ENCODE measurements around the gene FRMD5. TPM values are rescaled to one million over a fixed set of nuclear protein-coding genes. Genes with fewer than 3 reads are reported as not detected.
A peak's percentile ranks its signal among the peaks of the same experiment; 100 is the strongest.
"Not testable (repeated sequence)": the region's sequence is repeated elsewhere in the genome, so short reads cannot be mapped to it uniquely, and the experiment has no call there.

The FRMD5 gene
- total and polyA plus RNA-seq, 7 donors, result under 0.01 to 0.01 TPM; not detected in 5

- H3K4me3 ChIP-seq, result no peak overlapping the region
- 42 to 51% (median 43%) methylated on average over 7 of the region's 7 CpGs for WGBS, 3 donors
- no peak overlapping the region for H3K27ac ChIP-seq
- no peak for TF ChIP-seq CTCF (IDR thresholded peaks at IDR 0.05)
- peaks cover 0 to 5% (median 0%) of the 10 kb centered on the region in 3 donors for H3K27me3 ChIP-seq (ENCODE audit: insufficient read depth in 3 of 3, low read length in 2 of 3)
- no peaks in the 10 kb centered on the region for H3K36me3 ChIP-seq (ENCODE audit: insufficient read depth in 1 of 2, low read depth in 1 of 2)
- H3K9me3 ChIP-seq, result no peaks in the 10 kb centered on the region
- intact Hi-C loops (cut with DNase I), result no loop called here
- H3K4me1 ChIP-seq, result no peaks in the 10 kb centered on the region
- no peak for ATAC-seq
- no peak for DNase-seq
These were observed 159.0 kb downstream of the FRMD5 start for GRCh38 chr15:44035781-44036699.

- H3K4me3 ChIP-seq, result no peak overlapping the region
- ATAC-seq (peak in 1 of 4 donors; percentile 49), DNase-seq (no peak)
- H3K9me3 ChIP-seq, result no peaks in the 10 kb centered on the region
- H3K27me3 ChIP-seq (ENCODE audit: insufficient read depth in 3 of 3, low read length in 2 of 3), result peaks cover 0 to 5% (median 0%) of the 10 kb centered on the region in 3 donors
- no peak for TF ChIP-seq CTCF (IDR thresholded peaks at IDR 0.05)
- H3K4me1 ChIP-seq, result no peaks in the 10 kb centered on the region
- WGBS, 3 donors, result 26 to 42% (median 33%) methylated on average over 3 of the region's 3 CpGs
- intact Hi-C loops (cut with DNase I), result no loop called here
- no peak overlapping the region for H3K27ac ChIP-seq
- H3K36me3 ChIP-seq (ENCODE audit: insufficient read depth in 1 of 2, low read depth in 1 of 2), result no peaks in the 10 kb centered on the region
These were observed 160.0 kb downstream of the FRMD5 start for GRCh38 chr15:44034933-44035624.

- intact Hi-C loops (cut with DNase I), result no loop called here
- Histone ChIP-seq H3K27ac (no peak overlapping the region), H3K36me3 (ENCODE audit: insufficient read depth in 1 of 2, low read depth in 1 of 2) (no peaks in the 10 kb centered on the region), H3K4me1 (no peaks in the 10 kb centered on the region), H3K27me3 (ENCODE audit: insufficient read depth in 3 of 3, low read length in 2 of 3) (peaks cover 0 to 5% (median 0%) of the 10 kb centered on the region in 3 donors), H3K9me3 (no peaks in the 10 kb centered on the region), H3K4me3 (no peak overlapping the region)
- no peak for DNase-seq
- 38 to 58% (median 43%) methylated on average over 2 of the region's 2 CpGs for WGBS, 3 donors
- ATAC-seq, result peak in 1 of 4 donors; percentile 47
- TF ChIP-seq CTCF (IDR thresholded peaks at IDR 0.05), result no peak
These were observed 160.7 kb downstream of the FRMD5 start for GRCh38 chr15:44034334-44034733.

GRCh38 chr15:44033894-44034293 lies 161.2 kb downstream of the FRMD5 start:
- Histone ChIP-seq H3K4me1 (no peaks in the 10 kb centered on the region), H3K27me3 (ENCODE audit: insufficient read depth in 3 of 3, low read length in 2 of 3) (peaks cover 0 to 3% (median 0%) of the 10 kb centered on the region in 3 donors), H3K9me3 (no peaks in the 10 kb centered on the region), H3K36me3 (ENCODE audit: insufficient read depth in 1 of 2, low read depth in 1 of 2) (no peaks in the 10 kb centered on the region), H3K4me3 (no peak overlapping the region), H3K27ac (no peak overlapping the region)
- ATAC-seq (no peak), DNase-seq (no peak)
- intact Hi-C loops (cut with DNase I), result no loop called here
- no peak for TF ChIP-seq CTCF (IDR thresholded peaks at IDR 0.05)
- WGBS, 3 donors, result 81 to 89% (median 86%) methylated on average over 1 of the region's 1 CpG

- ATAC-seq; intact Hi-C loops (cut with DNase I): not testable (repeated sequence)
These were observed 162.3 kb downstream of the FRMD5 start for GRCh38 chr15:44032820-44033219.

More at GRCh38 chr15:44032820-44033219, 162.3 kb downstream of the FRMD5 start:
- not testable (repeated sequence) for DNase-seq; H3K4me3 ChIP-seq; H3K9me3 ChIP-seq; H3K36me3 ChIP-seq (ENCODE audit: insufficient read depth in 1 of 2, low read depth in 1 of 2); H3K27ac ChIP-seq; H3K27me3 ChIP-seq (ENCODE audit: insufficient read depth in 3 of 3, low read length in 2 of 3); H3K4me1 ChIP-seq

Data from psoas muscle (tissue), 8 donors.